GM12878 (cell line): ENCODE measurements around the gene NLRC5.

Experiments
- CREB1 ChIP-seq: IDR thresholded peaks from 2 replicates; pipeline ENCODE4 v1.6.1; 2012; ENCODE audit warnings: low read depth, mild to moderate bottlenecking, inconsistent platforms
- LARP7 ChIP-seq: fragments of 450-650 bp; IDR thresholded peaks from 2 replicates; pipeline ENCODE4 v1.6.1; 2017; ENCODE audit warnings: mild to moderate bottlenecking
- POLR2A ChIP-seq: IDR thresholded peaks from 2 replicates; pipeline ENCODE4 v1.6.1; 2011; ENCODE audit warnings: low read depth, mild to moderate bottlenecking, low read length
- RAD21 ChIP-seq: IDR thresholded peaks from 2 replicates; pipeline ENCODE4 v1.6.1; 2011; ENCODE audit warnings: mild to moderate bottlenecking, low read depth, low read length, moderate library complexity; ENCODE audit not compliant: insufficient read depth
- TF ChIP-seq, protein P1 (sequence below), 3 experiments: IDR thresholded peaks in 2 of 3; conservative IDR thresholded peaks in 1 of 3; 2 replicates each; pipeline ENCODE4 v1.5.1; 2011; ENCODE audit warnings: low read depth in 3 of 3, low read length in 3 of 3, mild to moderate bottlenecking in 3 of 3, control low read depth in 2 of 3, moderate library complexity in 2 of 3, inconsistent platforms in 1 of 3, mixed read lengths in 1 of 3; ENCODE audit not compliant: control insufficient read depth in 2 of 3, insufficient read depth in 1 of 3; ENCODE audit errors: extremely low read depth in 1 of 3
- TF ChIP-seq, protein P2 (sequence below): IDR thresholded peaks from 2 replicates; pipeline ENCODE4 v1.6.1; 2011; ENCODE audit warnings: low read depth, low read length, improper control_type of control experiment, borderline replicate concordance

GRCh38 chr16:56950455-56950854 lies 38.9 kb upstream of the NLRC5 start:
- TF ChIP-seq LARP7 = no peak
- no peak for TF ChIP-seq POLR2A
- TF ChIP-seq, protein P1, sequence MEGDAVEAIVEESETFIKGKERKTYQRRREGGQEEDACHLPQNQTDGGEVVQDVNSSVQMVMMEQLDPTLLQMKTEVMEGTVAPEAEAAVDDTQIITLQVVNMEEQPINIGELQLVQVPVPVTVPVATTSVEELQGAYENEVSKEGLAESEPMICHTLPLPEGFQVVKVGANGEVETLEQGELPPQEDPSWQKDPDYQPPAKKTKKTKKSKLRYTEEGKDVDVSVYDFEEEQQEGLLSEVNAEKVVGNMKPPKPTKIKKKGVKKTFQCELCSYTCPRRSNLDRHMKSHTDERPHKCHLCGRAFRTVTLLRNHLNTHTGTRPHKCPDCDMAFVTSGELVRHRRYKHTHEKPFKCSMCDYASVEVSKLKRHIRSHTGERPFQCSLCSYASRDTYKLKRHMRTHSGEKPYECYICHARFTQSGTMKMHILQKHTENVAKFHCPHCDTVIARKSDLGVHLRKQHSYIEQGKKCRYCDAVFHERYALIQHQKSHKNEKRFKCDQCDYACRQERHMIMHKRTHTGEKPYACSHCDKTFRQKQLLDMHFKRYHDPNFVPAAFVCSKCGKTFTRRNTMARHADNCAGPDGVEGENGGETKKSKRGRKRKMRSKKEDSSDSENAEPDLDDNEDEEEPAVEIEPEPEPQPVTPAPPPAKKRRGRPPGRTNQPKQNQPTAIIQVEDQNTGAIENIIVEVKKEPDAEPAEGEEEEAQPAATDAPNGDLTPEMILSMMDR (IDR thresholded peaks at IDR 0.05 in 2 of 3, conservative IDR thresholded peaks at IDR 0.05 in 1 of 3; ENCODE audit: control insufficient read depth in 2 of 3, extremely low read depth in 1 of 3, insufficient read depth in 1 of 3, low read depth in 3 of 3, low read length in 3 of 3) = no peak
- no peak for TF ChIP-seq CREB1
- TF ChIP-seq, protein P2, sequence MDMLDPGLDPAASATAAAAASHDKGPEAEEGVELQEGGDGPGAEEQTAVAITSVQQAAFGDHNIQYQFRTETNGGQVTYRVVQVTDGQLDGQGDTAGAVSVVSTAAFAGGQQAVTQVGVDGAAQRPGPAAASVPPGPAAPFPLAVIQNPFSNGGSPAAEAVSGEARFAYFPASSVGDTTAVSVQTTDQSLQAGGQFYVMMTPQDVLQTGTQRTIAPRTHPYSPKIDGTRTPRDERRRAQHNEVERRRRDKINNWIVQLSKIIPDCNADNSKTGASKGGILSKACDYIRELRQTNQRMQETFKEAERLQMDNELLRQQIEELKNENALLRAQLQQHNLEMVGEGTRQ = no peak
- no peak for TF ChIP-seq RAD21
